CD4-positive, alpha-beta T cell treated with Interferon alpha-2 for 1 hour (primary cell): ENCODE measurements around the gene TSPAN4.
A peak's percentile ranks its signal among the peaks of the same experiment; 100 is the strongest.

Source experiments
- DNase-seq, 2 donors: peaks; one replicate each; pipeline ENCODE4 v3.0.0-alpha.2; 2020 to 2022

Gene TSPAN4

DNA sequence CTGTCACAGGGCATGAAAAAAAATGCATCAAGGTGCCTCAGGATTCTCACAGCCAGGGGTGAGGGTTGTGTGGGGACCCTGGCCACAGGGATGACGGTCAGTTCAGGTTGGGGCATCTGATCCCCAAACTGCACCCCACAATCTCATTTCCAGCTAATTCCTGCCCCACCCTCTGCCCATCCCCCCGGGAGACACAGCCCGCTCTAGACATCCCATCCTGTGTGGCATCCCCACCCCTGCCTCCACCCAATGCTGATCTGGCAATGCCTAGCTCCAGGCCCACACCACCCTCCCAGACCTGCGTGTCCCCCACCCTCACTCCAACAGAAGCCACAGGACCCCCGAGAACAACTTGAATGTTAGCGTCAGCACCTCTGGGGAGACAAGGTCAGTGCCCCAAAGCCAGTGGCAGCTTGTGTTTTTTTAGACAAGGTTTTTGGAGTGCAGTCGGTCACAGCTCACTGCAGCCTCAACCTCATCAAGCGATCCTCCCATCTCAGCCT is 25.3 kb downstream of the TSPAN4 start:
- no peak for DNase-seq

DNA sequence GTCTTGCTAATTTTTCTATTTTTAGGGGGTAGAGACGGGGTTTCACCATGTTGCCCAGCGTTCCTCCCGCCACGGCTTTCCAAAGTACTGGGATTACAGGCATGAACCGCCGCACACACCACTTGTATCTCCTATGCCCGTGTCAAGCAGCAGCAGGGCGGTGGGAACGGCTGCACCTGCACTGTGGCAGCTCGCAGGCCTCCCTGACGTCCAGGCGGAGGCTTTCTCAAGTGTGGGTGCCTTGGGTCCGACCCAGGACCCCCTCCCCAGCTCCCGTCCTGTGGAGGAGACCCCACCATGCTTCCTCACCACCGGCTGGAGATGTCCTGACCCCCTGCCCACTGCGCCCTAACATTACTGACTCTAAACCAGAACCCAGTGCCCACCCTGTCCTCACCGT is 25.7 kb downstream of the TSPAN4 start:
- DNase-seq: no peak

DNA sequence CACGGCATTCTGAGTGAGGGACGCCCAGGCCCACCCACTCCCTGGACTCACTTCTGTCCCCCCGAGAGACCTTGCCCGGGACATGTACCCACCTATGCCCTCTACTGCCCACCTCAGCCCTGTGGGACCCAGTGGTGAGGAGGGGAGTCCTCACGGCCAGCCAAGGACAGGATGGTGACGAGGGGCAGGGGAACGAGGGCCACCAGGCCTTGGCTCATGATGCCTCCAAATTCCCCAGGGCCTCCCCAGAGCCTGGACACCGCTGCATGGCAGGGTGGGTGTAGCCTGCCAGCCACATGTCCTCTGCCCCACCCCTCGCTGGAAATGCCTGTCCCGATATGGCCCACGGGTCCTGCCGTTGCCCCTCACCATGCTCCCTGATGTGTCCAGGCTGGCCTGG is 26.1 kb downstream of the TSPAN4 start:
- DNase-seq: no peak

DNA sequence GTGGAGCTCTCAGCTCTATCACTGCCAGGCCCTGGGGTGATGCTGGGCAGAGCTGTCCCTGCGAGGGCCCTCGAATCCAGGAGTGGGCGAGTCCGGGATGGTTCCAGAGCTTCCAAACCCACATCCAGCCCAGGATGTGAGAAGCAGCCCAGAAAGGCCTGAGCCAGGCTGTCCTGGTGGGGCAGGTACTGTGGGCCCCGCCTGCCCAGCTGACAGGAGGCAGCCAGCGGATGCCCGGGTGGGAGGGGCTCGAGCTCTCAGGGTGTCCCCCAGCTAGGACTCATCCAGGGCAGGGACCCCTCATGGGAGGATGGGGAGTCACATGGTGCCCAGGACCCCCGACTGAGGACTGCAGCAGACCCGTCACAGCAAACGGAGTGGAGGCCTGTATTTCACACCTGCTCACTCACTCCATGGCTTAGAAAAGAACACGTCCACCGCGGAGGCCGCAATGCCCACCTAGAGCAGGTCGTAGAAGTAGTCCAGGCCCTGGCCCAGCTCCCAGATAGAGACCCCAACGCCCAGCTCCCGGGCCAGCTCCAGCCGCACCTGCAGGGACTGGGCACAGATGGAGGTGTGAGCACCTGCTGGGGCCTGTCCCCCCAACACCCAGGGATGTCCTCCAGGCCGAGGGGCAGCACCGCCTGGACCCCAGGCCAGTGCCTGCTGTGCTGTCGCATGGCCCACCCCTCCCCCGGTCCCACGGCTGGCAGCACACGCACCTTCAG is 26.9 kb downstream of the TSPAN4 start:
- DNase-seq: no peak

DNA sequence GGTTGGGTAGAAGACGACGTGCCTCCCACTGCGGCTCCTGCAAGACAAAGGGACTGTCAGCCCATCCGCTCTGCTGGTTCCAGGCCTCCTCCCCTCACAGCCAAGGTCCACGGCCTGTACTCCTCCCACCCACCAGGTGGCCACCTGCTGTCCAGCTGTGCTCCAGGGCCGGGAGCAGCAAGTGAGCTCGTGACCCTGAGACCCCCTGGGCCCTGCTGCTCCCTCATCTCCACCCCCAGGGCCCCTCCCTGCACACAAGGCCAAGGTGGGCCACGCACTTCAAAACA is 27.4 kb downstream of the TSPAN4 start:
- DNase-seq: no peak

DNA sequence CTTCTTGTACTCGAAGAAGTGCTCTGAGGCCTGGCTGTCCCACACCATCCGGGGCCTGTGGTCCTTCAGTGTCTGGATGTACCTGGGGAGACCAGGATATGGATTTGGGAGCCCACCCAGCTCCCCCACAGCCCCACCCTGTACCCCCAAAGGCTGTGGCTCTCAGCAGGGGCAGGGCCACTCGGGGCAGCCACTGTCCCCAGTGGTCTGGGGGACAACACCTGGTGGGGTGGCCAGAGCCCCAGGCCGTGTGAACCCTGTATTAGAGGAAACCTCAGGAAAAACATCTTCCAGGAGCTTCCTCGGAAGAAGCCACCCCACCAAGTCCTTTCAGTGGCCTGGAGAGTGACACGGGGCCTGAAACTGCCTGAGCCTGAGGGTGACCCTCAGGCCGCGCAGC is 27.8 kb downstream of the TSPAN4 start:
- no peak for DNase-seq

DNA sequence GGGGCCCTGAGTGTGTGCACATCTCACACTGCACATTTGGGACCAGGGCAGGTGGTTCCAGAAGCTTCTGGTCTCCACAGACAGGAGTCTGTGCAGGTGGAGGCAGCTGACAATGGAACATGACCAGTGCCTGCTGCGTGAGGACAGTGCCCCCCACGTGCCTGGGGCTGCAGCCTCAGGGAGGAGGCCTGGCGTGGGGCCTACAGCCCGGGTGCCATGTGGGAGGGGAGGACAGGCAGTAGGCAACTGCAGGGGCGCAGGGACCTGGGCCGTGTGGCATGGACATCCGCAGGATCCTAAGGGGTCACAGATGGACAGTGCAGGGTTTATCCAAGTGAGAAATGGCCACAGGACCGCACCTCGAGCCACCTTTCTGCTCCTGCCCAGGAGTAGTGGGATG is 28.8 kb downstream of the TSPAN4 start:
- no peak for DNase-seq

DNA sequence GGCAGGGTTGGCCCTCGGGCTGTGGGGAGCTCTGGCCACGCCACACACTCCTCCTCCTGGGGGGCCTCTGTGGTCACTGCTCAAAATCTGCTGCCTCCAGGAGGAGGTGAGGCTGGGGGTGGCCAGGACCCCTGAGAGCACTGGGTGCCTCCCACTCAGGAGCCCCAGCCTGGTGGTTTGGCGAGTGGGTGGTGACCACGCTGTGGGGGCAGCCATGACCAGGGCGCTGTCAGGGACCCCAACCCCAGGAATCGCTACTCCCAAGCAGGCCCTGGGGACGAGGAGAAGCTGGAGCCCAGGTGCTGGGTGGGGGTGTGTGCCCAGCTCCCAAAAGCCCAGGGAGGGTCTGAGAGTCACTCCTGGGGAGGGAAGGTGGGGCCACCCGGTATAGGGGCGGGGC is 30.1 kb downstream of the TSPAN4 start:
- DNase-seq: no peak

DNA sequence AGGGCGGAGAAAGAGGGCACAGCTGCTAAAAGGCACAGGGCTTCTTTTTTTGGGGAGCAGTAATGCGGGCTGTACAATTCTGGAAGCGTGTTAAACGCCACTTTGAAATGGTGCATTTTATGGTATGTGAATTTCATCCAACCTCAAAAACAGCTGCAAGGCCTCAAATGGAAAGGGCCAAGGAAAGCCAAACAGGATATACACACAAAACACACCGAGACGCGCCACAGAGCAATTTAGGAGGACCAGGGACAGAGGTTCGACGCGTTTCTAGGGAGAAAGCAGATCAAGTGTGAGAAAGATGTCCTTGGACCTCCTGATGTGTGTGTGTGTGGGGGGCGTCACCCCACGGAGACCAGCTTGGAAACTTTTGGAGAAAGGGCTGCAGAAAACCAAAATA is 31.1 kb downstream of the TSPAN4 start:
- no peak for DNase-seq

DNA sequence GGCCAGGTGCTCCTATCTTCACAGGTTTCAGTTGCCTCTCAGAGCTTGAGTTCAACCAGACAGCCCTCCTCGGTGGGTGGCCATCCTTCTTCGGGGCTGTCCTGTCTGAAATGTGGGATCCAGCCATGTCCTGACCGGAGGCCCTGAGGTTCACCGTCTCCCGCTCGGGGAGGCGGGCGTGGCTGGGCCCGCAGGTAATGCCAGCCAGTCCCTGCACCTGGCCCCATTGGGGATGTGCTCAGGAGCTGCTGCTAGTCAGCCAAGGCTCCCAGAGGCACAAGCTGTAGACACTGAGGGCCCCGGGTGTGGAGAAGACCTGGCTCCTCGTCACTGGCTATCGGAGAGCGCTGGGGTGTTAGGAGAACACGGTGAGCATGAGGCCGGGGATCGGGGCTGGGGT is 32.6 kb downstream of the TSPAN4 start:
- no peak for DNase-seq

DNA sequence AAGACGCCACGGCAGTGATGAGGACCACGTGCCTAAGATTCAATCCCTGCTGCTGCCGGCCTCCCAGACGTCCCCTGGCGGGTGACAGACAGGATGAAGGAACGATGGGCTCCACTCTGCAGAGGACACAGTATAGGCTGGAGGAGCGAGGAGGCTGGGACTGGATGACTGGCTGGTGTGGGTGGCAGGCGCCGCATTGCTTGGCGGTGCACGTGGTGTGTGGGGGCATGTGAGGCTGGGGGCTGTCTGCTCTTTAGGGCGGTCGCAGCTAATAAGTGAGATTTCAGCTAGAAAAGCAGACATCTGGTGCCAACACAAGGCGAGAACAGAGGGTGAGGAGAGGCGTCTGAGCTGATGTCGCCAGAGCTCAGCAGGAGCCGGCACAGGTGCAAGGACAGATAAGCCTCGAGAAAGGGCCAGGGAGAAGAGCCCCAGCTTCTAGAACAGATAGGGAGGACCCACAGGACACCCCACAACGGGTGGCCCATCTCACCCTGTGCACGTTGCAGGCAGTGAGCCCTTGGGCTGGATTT is 33.2 kb downstream of the TSPAN4 start:
- no peak for DNase-seq

DNA sequence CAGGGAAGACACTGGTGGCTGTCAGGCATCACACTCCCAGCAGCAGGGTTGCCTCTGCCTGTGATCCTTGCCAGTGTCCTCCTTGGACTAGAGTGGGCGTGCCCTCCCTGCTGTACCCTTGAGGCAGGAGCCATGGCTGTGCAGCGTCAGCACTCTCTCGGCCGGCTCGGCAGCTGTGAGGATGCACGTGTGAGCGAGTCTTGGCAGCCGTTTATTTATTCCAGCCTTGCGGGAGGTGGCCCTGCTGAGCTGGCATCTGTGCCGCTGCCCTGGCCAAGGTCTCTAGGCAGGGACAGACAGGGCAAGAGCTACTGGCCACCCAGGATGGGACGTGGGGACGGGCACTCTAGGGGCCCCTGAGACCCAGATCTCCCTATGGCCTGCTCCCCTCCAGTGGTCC is 33.9 kb downstream of the TSPAN4 start:
- DNase-seq: no peak

DNA sequence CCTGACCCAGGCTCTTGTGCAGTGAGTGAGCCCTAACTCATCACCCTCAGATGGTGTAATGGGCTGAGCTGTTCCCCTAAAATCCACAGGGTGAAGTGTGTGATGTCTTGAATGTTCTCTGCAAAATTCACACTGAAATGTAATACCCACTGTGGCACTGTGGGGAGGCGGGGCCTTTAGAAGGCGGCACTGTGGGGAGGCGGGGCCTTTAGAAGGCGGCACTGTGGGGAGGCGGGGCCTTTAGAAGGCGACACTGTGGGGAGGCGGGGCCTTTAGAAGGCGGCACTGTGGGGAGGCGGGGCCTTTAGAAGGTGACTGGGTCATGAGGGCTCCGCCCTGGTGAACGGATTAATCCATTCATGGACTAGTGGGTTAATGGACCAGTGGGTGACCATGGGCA is 34.9 kb downstream of the TSPAN4 start:
- peak in 1 of 2 donors; percentile 13 for DNase-seq

DNA sequence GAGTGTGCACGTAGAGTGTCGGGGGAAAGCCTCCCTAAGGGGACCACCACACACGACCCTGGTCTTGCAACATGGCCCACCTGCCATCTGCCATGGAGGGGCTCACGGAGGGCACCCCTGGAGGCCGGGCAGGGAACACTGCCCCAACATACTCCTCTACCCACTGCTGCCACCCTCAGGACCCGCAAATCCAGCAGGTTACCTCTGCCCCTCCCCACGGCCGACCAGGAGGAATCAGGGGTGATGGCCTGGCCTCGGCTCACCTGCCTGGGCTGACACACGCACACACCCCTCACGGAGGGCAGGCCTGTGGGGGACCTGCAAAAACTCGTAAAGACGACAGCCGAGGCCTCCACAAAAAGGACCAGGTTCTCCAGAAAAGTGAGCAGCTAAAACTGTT is 37.8 kb downstream of the TSPAN4 start:
- DNase-seq: no peak

DNA sequence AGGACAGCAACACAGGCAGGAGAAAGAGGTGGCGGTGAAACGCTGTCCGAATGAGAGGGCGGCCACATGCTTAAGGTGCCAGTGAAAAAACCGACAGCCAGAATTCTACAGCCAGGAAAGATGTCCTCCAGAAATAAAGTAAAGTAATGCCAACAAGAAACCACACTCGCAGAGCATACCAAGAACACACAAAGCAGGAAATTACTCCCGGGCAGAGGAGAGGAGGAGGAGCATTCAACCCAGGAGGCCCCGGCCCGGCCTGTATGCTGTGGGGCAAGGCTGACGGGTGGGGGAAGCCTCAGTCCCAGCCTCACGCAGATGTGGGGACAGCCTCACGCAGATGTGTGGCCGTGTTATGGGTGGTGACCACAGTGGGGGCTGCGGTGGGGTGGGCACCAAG is 39.9 kb downstream of the TSPAN4 start:
- no peak for DNase-seq

DNA sequence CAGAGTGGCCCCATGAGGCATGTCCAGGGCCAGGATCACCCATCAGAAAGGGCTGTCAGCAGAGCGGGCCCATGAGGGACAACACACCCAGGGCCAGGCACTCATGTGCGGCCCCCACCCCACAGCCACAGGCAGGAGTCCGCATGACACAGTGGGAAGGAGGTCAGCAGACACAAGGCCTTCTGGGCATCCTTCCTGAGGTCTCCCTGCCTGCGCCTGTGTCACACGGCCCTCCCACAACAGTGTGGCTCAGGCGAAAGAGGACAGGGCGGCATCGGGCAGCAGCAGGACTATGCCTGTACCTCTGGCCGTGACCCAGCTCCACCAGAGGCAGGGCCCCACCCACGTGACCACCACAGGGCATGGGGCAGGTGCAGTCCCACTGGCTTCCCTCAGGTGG is 40.9 kb downstream of the TSPAN4 start:
- no peak for DNase-seq

DNA sequence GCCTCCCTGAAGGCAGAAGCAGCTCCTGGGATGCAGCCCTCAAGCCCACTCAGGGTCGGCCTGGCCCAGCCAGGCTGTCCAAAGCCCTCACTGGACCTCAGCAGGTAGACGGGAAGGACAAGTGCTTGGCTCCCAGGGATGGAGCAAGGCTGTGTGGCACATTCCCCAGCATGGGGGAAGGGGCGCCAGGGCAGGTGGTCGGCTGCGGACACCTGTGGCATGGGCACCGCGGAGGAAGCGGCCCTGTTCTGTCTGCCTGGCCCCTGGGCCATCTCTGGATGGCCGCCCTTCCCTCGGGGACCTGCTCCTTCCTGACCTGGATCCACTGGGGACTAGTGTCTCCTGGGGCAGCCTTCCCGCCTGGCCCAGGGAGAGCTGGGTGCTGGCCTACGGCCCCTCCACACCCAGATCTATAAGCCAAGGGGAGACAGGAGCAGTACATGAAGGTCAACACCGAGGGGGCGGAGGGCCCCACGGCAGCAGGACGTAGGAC is 42.0 kb downstream of the TSPAN4 start:
- no peak for DNase-seq

DNA sequence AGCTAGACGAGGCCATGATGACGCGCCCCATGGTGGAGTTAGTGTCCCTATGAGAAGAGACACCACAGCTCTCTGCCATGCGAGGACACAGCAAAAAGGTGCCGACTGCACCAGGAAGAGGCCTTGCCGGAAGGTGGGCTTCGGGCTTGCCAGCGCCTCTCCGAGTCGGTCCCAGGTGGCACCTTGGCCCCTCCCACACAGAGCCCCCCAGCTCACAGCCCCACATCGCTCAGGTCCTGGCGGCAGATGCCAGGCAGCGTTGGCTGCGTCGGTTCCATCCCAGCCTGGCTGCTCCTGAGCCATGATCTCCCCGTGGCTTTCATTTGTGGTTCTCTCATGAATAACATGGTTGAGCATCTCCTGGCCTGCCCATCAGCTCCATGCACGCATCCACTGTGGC is 43.9 kb downstream of the TSPAN4 start:
- no peak for DNase-seq

DNA sequence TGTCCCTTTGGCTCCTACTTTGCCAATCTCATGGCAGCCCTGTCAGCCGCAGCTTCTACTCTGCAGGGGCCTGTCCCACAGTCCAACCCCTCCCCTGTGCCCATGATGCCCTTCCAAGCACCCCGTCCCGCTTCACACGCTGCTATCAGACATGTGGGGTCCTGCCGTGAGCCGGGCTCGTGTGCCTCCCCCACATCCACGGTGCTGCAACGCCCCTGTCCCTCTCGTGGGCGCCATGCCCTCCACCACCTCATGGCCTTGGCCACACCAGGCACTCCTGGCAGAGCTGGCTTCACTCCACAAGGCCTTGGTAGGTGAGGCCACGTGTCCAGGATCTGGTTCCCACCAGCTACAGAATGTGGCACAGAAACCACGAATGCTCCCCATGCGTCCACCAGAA is 44.9 kb downstream of the TSPAN4 start:
- no peak for DNase-seq

DNA sequence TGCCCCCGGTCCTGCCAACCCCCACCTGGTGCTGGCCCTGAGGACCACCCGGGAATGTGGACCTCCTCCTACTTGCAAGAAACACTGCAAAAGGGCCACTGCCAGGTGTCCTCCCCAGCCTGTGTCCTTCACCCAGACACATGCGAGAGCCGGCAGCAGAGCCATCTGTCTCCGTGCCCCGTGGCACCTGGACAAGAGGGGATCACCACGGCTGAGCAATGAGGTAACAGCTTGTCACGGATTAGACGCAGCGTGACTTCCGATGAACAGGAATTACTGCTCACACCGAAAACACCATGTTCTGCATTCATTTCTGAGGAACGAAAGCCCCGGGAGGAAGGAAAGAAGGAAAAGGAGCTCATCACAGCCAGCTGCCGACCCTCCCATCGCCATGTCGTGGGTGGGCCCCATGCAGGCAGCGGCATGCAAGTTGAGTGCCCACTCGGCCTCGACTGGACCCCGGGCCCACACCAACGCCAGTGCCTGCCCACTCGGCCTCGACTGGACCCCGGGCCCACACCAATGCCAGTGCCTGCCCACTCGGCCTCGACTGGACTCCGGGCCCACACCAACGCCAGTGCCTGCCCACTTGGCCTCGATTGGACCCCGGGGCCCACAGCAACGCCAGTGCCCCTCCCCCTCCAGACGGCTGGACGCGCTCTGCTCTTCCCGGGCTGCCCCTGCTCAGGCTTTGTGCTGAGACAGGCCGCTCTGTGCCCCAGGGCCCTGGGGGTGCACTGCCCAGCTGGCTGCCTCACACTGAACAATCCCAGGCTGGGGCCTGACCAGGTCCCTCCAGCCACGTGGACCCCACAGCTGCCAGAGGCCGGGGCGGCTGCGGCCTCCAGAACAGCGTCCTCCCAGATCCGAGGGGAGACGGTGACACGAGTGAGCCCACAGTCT is 45.9 kb downstream of the TSPAN4 start:
- no peak for DNase-seq

DNA sequence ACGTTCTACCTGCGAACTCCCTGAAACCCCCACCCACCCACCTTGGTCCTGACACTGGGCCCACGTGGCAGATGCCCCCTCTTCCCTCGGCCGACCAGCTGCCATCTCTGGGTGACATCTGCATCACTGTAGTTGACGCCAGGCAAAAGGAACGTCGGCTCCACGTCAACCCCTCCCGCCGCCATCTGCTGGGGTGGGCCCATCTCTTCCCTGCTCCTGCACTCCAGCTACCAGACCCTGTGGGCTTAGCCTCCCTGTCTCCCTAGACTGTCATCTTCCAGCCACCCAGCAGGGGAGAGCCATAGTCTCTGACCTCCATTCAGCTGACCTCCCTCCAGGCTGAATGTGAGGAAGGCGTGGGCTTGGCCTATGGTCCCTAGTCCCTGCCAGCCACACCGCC is 46.6 kb downstream of the TSPAN4 start:
- DNase-seq: no peak

DNA sequence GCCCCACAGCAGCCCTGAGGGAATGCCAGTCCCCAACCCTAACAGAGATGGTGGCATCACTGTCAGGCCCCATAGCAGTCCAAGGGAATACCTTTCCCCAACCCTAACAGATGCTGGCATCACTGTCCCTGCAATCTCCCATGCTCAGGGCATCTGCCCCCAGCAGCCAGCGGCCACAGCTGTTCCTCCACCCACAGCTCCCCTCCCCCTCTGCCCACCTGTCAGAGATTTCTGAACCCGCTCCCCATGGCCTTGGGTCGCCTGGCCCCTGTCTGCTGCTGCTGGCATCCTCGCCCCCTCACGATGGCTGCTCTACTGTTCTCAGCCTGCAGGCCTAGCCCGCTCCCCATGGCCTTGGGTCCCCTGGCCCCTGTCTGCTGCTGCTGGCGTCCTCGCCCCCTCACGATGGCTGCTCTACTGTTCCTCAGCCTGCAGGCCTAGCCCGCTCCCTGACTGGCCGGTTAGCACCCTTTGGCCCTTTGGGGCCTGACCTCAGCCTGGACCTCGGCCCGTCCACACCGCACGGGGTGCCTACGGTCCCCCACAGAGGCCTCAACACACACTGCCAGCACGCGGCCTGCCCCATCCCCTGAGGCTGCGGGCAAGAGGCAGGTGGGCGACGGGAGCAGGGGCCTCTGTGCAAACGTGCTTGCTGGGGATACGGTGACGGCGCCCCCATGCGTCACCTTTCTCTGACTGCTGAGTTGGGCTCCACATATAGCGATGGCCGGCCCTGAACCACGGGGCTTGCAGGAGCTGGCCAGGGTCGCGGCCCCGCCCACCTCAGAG is 47.2 kb downstream of the TSPAN4 start:
- no peak for DNase-seq
